IMR-90 (cell line): ENCODE data around the gene TMEM101. TPM values are rescaled to one million over a fixed set of nuclear protein-coding genes. Genes with fewer than 3 reads are reported as not detected.
"Not testable (repeated sequence)": the region's sequence is repeated elsewhere in the genome, so short reads cannot be mapped to it uniquely, and the experiment has no call there.

Experiments
- ATAC-seq: fragments of 200-7000 bp; cut with Tn5 transposase; 2 replicates; pipeline ENCODE4 v1.9.1; 2020; ENCODE audit warnings: low read depth, mild to moderate bottlenecking, moderate library complexity
- BruUV-seq: library from RNA; stranded (reverse); fragments of 400-500 nt; replicated peaks from 2 replicates; lab custom pipeline; 2021; lab: Mats Ljungman, UMichigan
- CTCF ChIA-PET: fragments of 300-600 bp; formaldehyde crosslinking; extraction: SDS; loops from one replicate; lab custom pipeline; 2021; ENCODE audit warnings: antibody characterized with exemption; lab: Yijun Ruan, JAX
- POLR2A ChIA-PET: fragments of 300-600 bp; sonication (Branson Sonifier 250); formaldehyde crosslinking; loops from one replicate; lab custom pipeline; 2022; ENCODE audit warnings: antibody characterized with exemption; ENCODE audit not compliant: unreplicated experiment; lab: Charles Lee
- DNase-seq: peaks from one replicate; pipeline ENCODE4 v3.0.0; 2013
- H2AFZ ChIP-seq: replicated peaks from 2 replicates; pipeline ENCODE3; 2013; ENCODE audit warnings: low read length, mild to moderate bottlenecking; ENCODE audit not compliant: poor library complexity
- H2AK5ac ChIP-seq: 2 replicates; pipeline ENCODE4 v1.6.1; 2013; ENCODE audit warnings: low read depth, low read length, inconsistent platforms
- H2AK9ac ChIP-seq: replicated peaks from 2 replicates; pipeline ENCODE3; 2013; ENCODE audit warnings: mild to moderate bottlenecking, low read depth, low read length, moderate library complexity; ENCODE audit not compliant: poor library complexity
- H2BK120ac ChIP-seq: 2 replicates; pipeline ENCODE4 v1.6.1; 2013; ENCODE audit warnings: low read depth, low read length, inconsistent platforms
- H2BK15ac ChIP-seq: 3 replicates; pipeline ENCODE4 v1.6.1; 2013; ENCODE audit warnings: low read depth, low read length, inconsistent platforms
- H2BK20ac ChIP-seq: 2 replicates; pipeline ENCODE4 v1.6.1; 2013; ENCODE audit warnings: low read depth, mild to moderate bottlenecking, inconsistent platforms, low read length, moderate library complexity
- H2BK5ac ChIP-seq: 2 replicates; pipeline ENCODE4 v1.6.1; 2013; ENCODE audit warnings: mild to moderate bottlenecking, low read depth, low read length, inconsistent platforms; ENCODE audit not compliant: poor library complexity, severe bottlenecking
- H3K14ac ChIP-seq: replicated peaks from 2 replicates; pipeline ENCODE4 v1.6.1; 2013; ENCODE audit warnings: low read depth, low read length, inconsistent platforms
- H3K18ac ChIP-seq: 2 replicates; pipeline ENCODE4 v1.6.1; 2013; ENCODE audit warnings: low read depth, low read length, control low read depth
- H3K23ac ChIP-seq: 2 replicates; pipeline ENCODE4 v1.6.1; 2013; ENCODE audit warnings: low read depth, low read length, inconsistent platforms
- H3K27ac ChIP-seq: 2 replicates; pipeline ENCODE4 v1.5.1; 2013; ENCODE audit warnings: mild to moderate bottlenecking, control low read depth, low read length; ENCODE audit not compliant: insufficient read depth
- H3K27me3 ChIP-seq: 2 replicates; pipeline ENCODE4 v1.6.1; 2013; ENCODE audit warnings: low read length; ENCODE audit not compliant: control insufficient read depth, insufficient read depth
- H3K36me3 ChIP-seq: 2 replicates; pipeline ENCODE4 v1.6.1; 2013; ENCODE audit warnings: low read length, mixed read lengths; ENCODE audit not compliant: control insufficient read depth, insufficient read depth
- H3K4ac ChIP-seq: 2 replicates; pipeline ENCODE4 v1.6.1; 2013; ENCODE audit warnings: low read depth, low read length, inconsistent platforms
- H3K4me1 ChIP-seq: 2 replicates; pipeline ENCODE4 v1.6.1; 2013; ENCODE audit warnings: low read length, mixed read lengths; ENCODE audit not compliant: control insufficient read depth, insufficient read depth
- H3K4me2 ChIP-seq: 2 replicates; pipeline ENCODE4 v1.6.1; 2013; ENCODE audit warnings: low read depth, mild to moderate bottlenecking, control low read depth, low read length, moderate library complexity
- H3K4me3 ChIP-seq: 2 replicates; pipeline ENCODE4 v1.5.1; 2013; ENCODE audit warnings: low read depth, mild to moderate bottlenecking, control low read depth, low read length, moderate library complexity; ENCODE audit not compliant: insufficient read depth
- H3K56ac ChIP-seq: 2 replicates; pipeline ENCODE4 v1.6.1; 2013; ENCODE audit warnings: low read length, inconsistent platforms; ENCODE audit not compliant: insufficient read depth; ENCODE audit errors: extremely low read depth
- H3K79me1 ChIP-seq, 2 experiments: 2 replicates each; pipeline ENCODE4 v1.6.1; 2013; ENCODE audit warnings: low read length in 2 of 2, inconsistent platforms in 1 of 2, low read depth in 1 of 2
- H3K9ac ChIP-seq: 2 replicates; pipeline ENCODE4 v1.6.1; 2013; ENCODE audit warnings: low read depth, low read length, control low read depth
- H3K9me1 ChIP-seq: 2 replicates; pipeline ENCODE4 v1.6.1; 2013; ENCODE audit warnings: low read length, inconsistent platforms; ENCODE audit not compliant: insufficient read depth
- H3K9me3 ChIP-seq: 2 replicates; pipeline ENCODE4 v1.6.1; 2013; ENCODE audit warnings: low read length; ENCODE audit not compliant: control insufficient read depth, insufficient read depth
- H4K20me1 ChIP-seq: 2 replicates; pipeline ENCODE4 v1.6.1; 2013; ENCODE audit warnings: low read length, inconsistent platforms; ENCODE audit not compliant: insufficient read depth
- H4K5ac ChIP-seq: 2 replicates; pipeline ENCODE4 v1.6.1; 2013; ENCODE audit warnings: mild to moderate bottlenecking, low read depth, low read length, control low read depth
- H4K8ac ChIP-seq, 2 experiments: 2 replicates each; pipeline ENCODE4 v1.6.1; 2013; ENCODE audit warnings: low read depth in 2 of 2, low read length in 2 of 2, control low read depth in 1 of 2, inconsistent platforms in 1 of 2
- H4K91ac ChIP-seq: 2 replicates; pipeline ENCODE4 v1.6.1; 2013; ENCODE audit warnings: low read depth, low read length, inconsistent platforms; ENCODE audit not compliant: insufficient read depth
- WGBS, 2 experiments: methylation state at CpG; one replicate each; pipeline versions ENCODE4 v1.1.5 to v1.1.7; 2013; ENCODE audit warnings: missing lambda C conversion rate in 2 of 2; ENCODE audit not compliant: insufficient read length in 1 of 2; ENCODE audit errors: extremely low coverage in 2 of 2; 5-methylcytosine and 5-hydroxymethylcytosine counted together
- dilution Hi-C: fragments of 300-500 bp; cut with HindIII; formaldehyde crosslinking; loops from one replicate; pipeline ENCODE4 v1.14.3; 2018; ENCODE audit warnings: low sequenced_read_pairs; ENCODE audit not compliant: unreplicated experiment
- in situ Hi-C: fragments of 300-500 bp; cut with MboI; formaldehyde crosslinking; loops from 3 replicates; pipeline ENCODE4 v1.14.3; 2019; ENCODE audit warnings: low sequenced_read_pairs, inconsistent platforms, mixed read lengths
- intact Hi-C: fragments of 100-400 bp; cut with micrococcal nuclease; formaldehyde crosslinking; loops from 2 replicates; pipeline ENCODE4 v1.10.0; 2022
- polyA plus RNA-seq, 3 experiments: library from polyadenylated mRNA; depleted of rRNA; stranded (reverse); fragments of >200 nt; gene quantifications; 2 replicates each; pipeline ENCODE4 v1.2.3, GENCODE V29; 2012; ENCODE audit warnings: low replicate concordance in 1 of 3
- total RNA-seq: library from RNA; depleted of rRNA; stranded (reverse); fragments of >200 nt; gene quantifications from 2 replicates; pipeline ENCODE4 v1.2.3, GENCODE V29; 2012

The TMEM101 gene
- total and polyA plus RNA-seq, 2 of the 4 experiments (the other 2 are of a cell fraction), result 30.7 to 36.6 TPM

- H2BK20ac ChIP-seq, DNase-seq, H3K27ac ChIP-seq, H3K9me3 ChIP-seq, H4K20me1 ChIP-seq, BruUV-seq, H3K9me1 ChIP-seq, H3K23ac ChIP-seq, in situ Hi-C loops, H3K36me3 ChIP-seq, H3K18ac ChIP-seq, intact Hi-C loops, H2BK5ac ChIP-seq, H4K91ac ChIP-seq, H3K14ac ChIP-seq, H3K4me2 ChIP-seq, H3K4me1 ChIP-seq, H2AK9ac ChIP-seq, H4K8ac ChIP-seq, H2AFZ ChIP-seq, H3K79me1 ChIP-seq, H2AK5ac ChIP-seq, H3K4me3 ChIP-seq, H3K56ac ChIP-seq, H2BK120ac ChIP-seq, ATAC-seq, dilution Hi-C loops, POLR2A ChIA-PET, H3K4ac ChIP-seq, H3K9ac ChIP-seq, H4K5ac ChIP-seq, H2BK15ac ChIP-seq: not testable (repeated sequence)
- H3K27me3 ChIP-seq, result peaks cover 18% of the 10 kb centered on the region
- CTCF ChIA-PET, result interaction anchor here (0.7 kb wide), 1 partner anchor 38 kb away, joined by 3 read pairs; no protein-coding TSS in a partner anchor
- WGBS, 2 experiments, result 81% methylated on average over 4 of the region's 5 CpGs; no CpG with 5 or more reads in 1 of the 2 experiments
Observed at GRCh38 chr17:43997180-43997579, 17.6 kb downstream of the TMEM101 start.
